ENCODE data around the gene CEP19.

Gene CEP19

GRCh38 chr3:196707566-196707965 lies 4.5 kb downstream of the CEP19 start:
- DNase-seq, result no peak

DNA sequence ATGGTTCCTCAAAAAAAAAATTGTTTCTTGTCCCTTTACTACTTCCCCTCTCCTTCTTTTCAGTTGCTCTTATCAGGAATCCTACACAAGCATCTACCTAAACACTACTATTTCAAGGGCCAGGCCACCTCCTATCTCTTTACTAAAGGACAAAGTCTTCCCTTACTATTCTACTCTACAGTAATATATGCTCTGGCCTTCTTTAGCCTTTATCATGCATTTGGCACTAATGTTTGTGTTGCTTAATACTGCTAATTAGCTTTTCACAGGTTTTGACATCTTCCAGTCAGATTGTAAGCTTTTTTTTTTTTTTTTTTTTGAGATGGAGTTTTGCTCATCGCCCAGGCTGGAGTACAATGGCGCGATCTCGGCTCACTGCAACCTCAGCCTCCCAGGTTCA lies 5.3 kb downstream of the CEP19 start:
- no peak for DNase-seq

DNA sequence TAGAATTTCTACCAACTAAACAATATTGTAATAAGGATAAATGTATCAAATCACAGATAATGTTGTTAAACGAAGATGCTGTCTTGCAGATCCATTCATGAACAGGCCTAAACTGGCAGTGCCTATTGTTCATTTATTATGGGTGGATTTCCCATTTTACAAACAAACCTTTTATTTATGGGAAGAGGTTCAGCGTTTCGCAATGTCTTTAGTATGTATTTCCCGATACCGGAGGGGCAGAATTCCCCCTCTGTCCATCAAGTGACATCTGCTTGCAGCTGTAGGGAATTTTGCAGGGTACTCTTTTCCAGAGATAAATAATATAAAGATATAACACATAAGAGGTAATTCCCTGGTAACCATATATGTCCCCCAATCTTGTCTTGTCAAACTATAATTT lies 5.7 kb downstream of the CEP19 start:
- DNase-seq, result no peak

- DNase-seq, result no peak
These were observed 11.2 kb downstream of the CEP19 start for GRCh38 chr3:196700801-196701200.

- DNase-seq, result no peak
These were observed 12.3 kb downstream of the CEP19 start for GRCh38 chr3:196699749-196700148.

- DNase-seq, result no peak
These were observed 14.8 kb downstream of the CEP19 start for GRCh38 chr3:196697270-196697669.

DNA sequence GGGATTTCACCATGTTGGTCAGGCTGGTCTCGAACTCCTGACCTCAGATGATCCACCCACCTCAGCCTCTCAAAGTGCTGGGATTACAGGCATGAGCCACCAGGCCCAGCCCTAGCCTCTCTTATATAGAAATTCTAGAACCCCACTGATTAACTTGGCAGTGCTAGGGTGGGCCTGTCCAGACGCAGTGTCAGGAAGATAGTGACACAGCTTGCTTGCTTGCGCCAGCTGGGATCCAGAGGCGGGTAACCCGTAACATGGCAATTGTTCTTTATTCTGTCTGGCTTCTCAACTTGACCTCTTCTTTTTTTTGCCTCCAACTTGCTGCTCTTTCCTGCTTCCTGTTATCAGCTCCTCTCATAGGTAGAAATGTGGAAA lies 16.2 kb downstream of the CEP19 start:
- no peak for DNase-seq

DNA sequence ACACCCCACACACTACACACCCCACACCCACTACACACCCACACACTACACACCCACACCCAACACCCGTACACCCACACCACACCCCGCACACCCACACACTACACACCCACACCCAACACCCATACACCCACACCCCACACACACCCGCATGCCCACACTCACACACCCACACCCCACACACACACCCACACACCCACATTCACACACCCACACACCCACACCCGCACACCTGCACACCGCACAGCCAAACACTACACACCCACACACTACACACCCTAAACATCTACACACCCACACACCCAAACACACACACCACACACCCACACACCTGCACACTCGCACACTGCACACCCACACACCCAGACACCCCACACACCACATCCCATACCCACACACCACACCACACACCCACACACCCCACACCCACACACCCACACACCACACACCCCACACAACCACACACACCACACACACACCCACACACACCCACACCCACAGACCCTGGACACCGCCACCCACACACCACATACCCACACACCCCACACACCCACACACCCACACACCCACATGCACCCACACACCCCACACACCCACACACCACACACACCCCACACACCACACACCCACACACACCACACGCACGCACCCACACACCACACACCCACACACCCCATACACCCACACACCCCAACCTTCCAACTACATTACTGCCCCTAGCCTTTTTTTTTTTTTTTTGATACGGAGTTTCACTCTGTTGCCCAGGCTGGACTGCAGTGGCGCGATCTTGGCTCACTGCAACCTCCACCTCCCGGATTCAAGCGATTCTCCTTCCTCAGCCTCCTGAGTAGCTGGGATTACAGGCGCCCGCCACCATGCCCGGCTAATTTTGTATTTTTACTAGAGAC lies 16.9 kb downstream of the CEP19 start:
- DNase-seq, result no peak

GRCh38 chr3:196694202-196694638 lies 17.8 kb downstream of the CEP19 start:
- DNase-seq, result no peak

GRCh38 chr3:196691386-196691785 lies 20.7 kb downstream of the CEP19 start:
- DNase-seq, result no peak

GRCh38 chr3:196689941-196690660 lies 21.9 kb downstream of the CEP19 start:
- DNase-seq, result no peak

GRCh38 chr3:196688349-196688748 lies 23.7 kb downstream of the CEP19 start:
- DNase-seq, result no peak

GRCh38 chr3:196686436-196686835 lies 25.6 kb downstream of the CEP19 start:
- no peak for DNase-seq

GRCh38 chr3:196684548-196685407 lies 27.3 kb downstream of the CEP19 start:
- no peak for DNase-seq

- no peak for DNase-seq
These were observed 34.1 kb downstream of the CEP19 start for GRCh38 chr3:196677931-196678330.

GRCh38 chr3:196677353-196677752 lies 34.7 kb downstream of the CEP19 start:
- no peak for DNase-seq

- no peak for DNase-seq
These were observed 38.4 kb downstream of the CEP19 start for GRCh38 chr3:196673632-196674031.

DNA sequence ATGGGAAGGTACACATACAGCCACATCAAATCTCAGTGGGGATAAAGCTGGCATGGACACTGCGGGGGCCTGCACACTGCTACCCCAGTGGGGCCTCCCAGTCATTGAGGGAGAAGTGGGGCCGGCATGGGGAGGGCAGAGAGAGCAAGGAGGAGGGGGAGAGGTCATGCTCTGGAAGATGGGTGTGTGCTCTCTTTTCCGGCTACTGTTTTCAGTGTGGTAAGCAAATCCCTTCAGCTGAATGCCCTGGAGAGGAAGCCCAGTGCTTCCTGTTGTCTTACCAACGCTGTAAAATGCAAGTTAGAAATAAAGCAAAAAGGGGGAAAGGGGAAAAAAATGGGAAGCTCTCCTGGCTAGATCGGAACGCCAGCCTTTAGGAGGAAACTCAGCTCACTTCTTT lies 41.7 kb downstream of the CEP19 start:
- DNase-seq, result no peak

GRCh38 chr3:196667056-196667825 lies 44.8 kb downstream of the CEP19 start:
- DNase-seq, result no peak

- peak; percentile 88 for DNase-seq
These were observed 45.8 kb downstream of the CEP19 start for GRCh38 chr3:196666001-196666867.
